Natural killer cell (primary cell): ENCODE measurements around the gene PRPF40A. TPM values are rescaled to one million over a fixed set of nuclear protein-coding genes. Genes with fewer than 3 reads are reported as not detected.
"Not testable (repeated sequence)": the region's sequence is repeated elsewhere in the genome, so short reads cannot be mapped to it uniquely, and the experiment has no call there.

Source experiments
- ATAC-seq, 3 donors: fragments of 150-1000 bp in 2 of 3; fragments of 200-7000 bp in 1 of 3; cut with Tn5 transposase; 1 replicate in 1 of 3; 2 replicates in 2 of 3; pipeline ENCODE4 v1.10.0; 2021; ENCODE audit warnings: mild to moderate bottlenecking in 2 of 3, moderate library complexity in 2 of 3
- DNase-seq, 2 donors: peaks; one replicate each; pipeline versions ENCODE4 v3.0.0 to v3.0.0-alpha.2; 2013 to 2021; ENCODE audit warnings: mixed read lengths in 1 of 2
- H3K27ac ChIP-seq: one replicate; pipeline ENCODE4 v1.5.1; 2013; ENCODE audit warnings: mild to moderate bottlenecking, low read length
- H3K27me3 ChIP-seq: one replicate; pipeline ENCODE4 v1.6.1; 2013; ENCODE audit warnings: low read length; ENCODE audit not compliant: control insufficient read depth, insufficient read depth
- H3K36me3 ChIP-seq: one replicate; pipeline ENCODE4 v1.6.1; 2013; ENCODE audit warnings: low read length; ENCODE audit not compliant: control insufficient read depth, insufficient read depth
- H3K4me1 ChIP-seq: one replicate; pipeline ENCODE4 v1.6.1; 2013; ENCODE audit warnings: low read length; ENCODE audit not compliant: control insufficient read depth, insufficient read depth
- H3K4me3 ChIP-seq: one replicate; pipeline ENCODE4 v1.5.1; 2013; ENCODE audit warnings: low read length
- H3K9me3 ChIP-seq: one replicate; pipeline ENCODE4 v1.6.1; 2013; ENCODE audit warnings: low read length; ENCODE audit not compliant: control insufficient read depth, insufficient read depth
- H3K27ac Mint-ChIP-seq, 2 donors: one replicate each; pipeline ENCODE4 v1.8.0; 2022; ENCODE audit warnings: mild to moderate bottlenecking in 2 of 2, mixed read lengths in 2 of 2, moderate library complexity in 1 of 2
- H3K27me3 Mint-ChIP-seq, 2 donors: one replicate each; pipeline ENCODE4 v1.8.0; 2022; ENCODE audit warnings: low read depth in 2 of 2, mixed read lengths in 2 of 2
- H3K36me3 Mint-ChIP-seq: one replicate; pipeline ENCODE4 v1.8.0; 2022; ENCODE audit warnings: mixed read lengths
- H3K4me1 Mint-ChIP-seq, 2 donors: one replicate each; pipeline ENCODE4 v1.8.0; 2022; ENCODE audit warnings: mixed read lengths in 2 of 2
- H3K4me3 Mint-ChIP-seq: one replicate; pipeline ENCODE4 v1.8.0; 2022; ENCODE audit warnings: mild to moderate bottlenecking, moderate library complexity, mixed read lengths
- H3K9me3 Mint-ChIP-seq, 2 donors: one replicate each; pipeline ENCODE4 v1.8.0; 2022; ENCODE audit warnings: mixed read lengths in 2 of 2
- CTCF ChIP-seq: fragments of 200-600 bp; IDR thresholded peaks from one replicate; pipeline ENCODE4 v1.8.0; 2022; ENCODE audit warnings: antibody characterized with exemption
- WGBS: methylation state at CpG from one replicate; pipeline ENCODE4 v1.1.7; 2013; ENCODE audit warnings: missing lambda C conversion rate; ENCODE audit not compliant: insufficient coverage; 5-methylcytosine and 5-hydroxymethylcytosine counted together
- intact Hi-C: fragments of 100-400 bp; cut with micrococcal nuclease; formaldehyde crosslinking; loops from one replicate; pipeline ENCODE4 v1.14.2; 2022
- total RNA-seq, 4 donors: library from RNA; stranded (reverse); fragments of 120-200 nt in 1 of 4; gene quantifications; one replicate each; pipeline versions ENCODE4 v1.2.3 to v1.2.4, GENCODE V29; 2013 to 2022

Gene PRPF40A
- total RNA-seq: 100 to 1,000 TPM; 120 to 137 (median 130) TPM
- total RNA-seq (2013): 139 TPM

DNA sequence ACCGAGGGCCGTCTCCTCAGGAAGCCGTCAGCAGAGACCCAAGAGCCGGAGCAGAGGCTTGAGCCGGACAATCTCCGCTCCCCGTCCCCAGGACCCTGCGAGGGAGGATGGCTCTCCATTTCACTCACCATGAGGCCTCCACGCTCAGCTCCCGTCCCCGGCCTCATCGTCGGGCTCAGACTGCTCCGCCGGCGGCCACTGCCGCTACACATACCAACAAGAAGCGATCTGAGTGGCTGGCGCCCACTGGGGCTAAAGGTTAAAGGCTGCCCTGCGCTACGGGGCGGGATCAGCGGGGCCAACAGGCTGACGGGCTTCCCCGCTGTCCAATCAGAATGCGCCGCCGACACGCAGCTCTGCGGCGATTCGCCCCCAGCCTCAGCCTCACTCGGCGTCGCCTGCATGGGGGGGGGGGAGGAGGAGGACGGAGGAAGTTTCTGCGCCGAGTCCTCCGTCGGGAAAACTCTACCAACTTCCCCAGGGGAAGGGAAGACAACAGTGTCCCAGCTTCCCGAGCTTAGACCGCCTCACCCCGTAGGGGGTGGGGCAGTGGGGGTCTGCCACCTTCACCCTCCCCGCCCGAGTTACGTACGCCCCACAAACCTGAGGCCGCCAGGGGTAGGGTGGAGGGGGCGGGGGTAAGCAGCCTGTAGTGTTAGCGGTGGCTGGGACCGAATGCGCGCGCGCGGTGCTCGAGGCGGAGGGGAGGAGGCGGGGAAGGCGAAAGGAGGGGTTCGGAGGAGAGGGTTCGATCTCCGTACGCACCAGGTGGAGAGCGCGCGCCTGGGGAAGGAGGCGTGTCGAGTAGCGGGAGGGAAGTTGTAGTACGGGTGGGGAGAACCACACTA, at the start of gene PRPF40A:
Gene PRPF40A, minus strand, starts transcription at position 234 of the 848 bp plus-strand sequence. Its CDS starts 22 bp downstream, at position 212.
- Mint-ChIP-seq H3K27ac (peak within 1 kb of the TSS; percentile 96 to 98), H3K4me3 (peak within 1 kb of the TSS; percentile 94), H3K4me1 (peaks cover 61 to 64% of the 10 kb centered on the region in 2 donors), H3K36me3 (peaks cover 6% of the 10 kb centered on the region), H3K27me3 (peaks cover 0 to 2% of the 10 kb centered on the region in 2 donors), H3K9me3 (no peaks in the 10 kb centered on the region)
- Histone ChIP-seq H3K4me1 (peaks cover 9% of the 10 kb centered on the region), H3K27ac (peak within 1 kb of the TSS; percentile 94), H3K9me3 (no peaks in the 10 kb centered on the region), H3K36me3 (peaks cover 18% of the 10 kb centered on the region), H3K27me3 (no peaks in the 10 kb centered on the region), H3K4me3 (peak within 1 kb of the TSS; percentile 86)
- DNase-seq (peak; percentile 99), ATAC-seq (peak; percentile 75 to 90 (median 78))
- WGBS: under 1% methylated on average over 58 of the region's 71 CpGs
- intact Hi-C loops: loop anchor here (1.0 to 5.0 kb wide), 4 partner anchors 13 to 890 kb away; partner anchors contain the start of genes ARL5A and STAM2
- no peak for TF ChIP-seq CTCF

DNA sequence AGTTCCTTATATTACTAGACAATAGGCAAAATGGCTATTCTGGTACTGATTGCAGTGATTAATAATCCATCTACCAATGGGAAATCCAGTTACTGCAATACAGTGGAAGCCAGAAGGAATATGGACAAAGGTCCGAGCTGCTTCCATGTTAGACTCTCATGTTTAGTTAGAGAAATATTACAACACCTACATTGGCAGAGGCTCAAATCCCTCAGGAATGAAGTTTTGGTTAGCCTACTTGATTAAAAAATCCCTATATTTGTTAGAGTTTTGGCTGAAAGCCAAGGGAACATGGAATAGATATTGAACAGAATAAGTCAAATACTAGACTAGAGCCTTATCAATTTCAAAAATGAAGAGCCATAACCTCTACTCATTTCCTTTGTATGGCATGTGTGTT, 49.7 kb upstream of the PRPF40A start:
- intact Hi-C loops: no loop called here

DNA sequence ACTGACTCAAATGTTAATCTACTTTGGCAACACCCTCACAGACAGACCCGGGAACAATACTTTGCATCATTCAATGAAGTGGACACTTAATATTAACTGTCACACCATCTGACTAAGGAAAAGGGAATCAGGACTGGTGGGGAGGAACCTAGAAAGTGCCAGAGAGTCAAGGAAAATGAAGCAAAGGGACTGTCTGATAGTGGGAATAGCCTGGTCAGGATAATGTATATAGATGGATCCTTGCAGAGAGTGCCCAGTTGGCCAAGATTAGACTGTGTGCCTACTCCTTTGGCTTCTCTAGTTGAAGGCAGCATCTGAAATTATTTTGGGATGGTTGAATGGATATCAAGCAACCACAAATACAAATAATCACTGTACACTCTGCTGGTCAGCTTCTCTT, 46.4 kb upstream of the PRPF40A start:
- no peak for TF ChIP-seq CTCF
- intact Hi-C loops: no loop called here

More for the DNA sequence above, 49.7 kb upstream of the PRPF40A start:
- ATAC-seq (no peak), DNase-seq (no peak)
- Histone ChIP-seq H3K36me3 (no peaks in the 10 kb centered on the region), H3K4me1 (no peaks in the 10 kb centered on the region), H3K27me3 (no peaks in the 10 kb centered on the region), H3K4me3 (no peak overlapping the region), H3K27ac (no peak overlapping the region), H3K9me3 (no peaks in the 10 kb centered on the region)
- no peak overlapping the region for H3K4me3 Mint-ChIP-seq
- H3K27ac Mint-ChIP-seq: no peak overlapping the region
- no peaks in the 10 kb centered on the region for H3K27me3 Mint-ChIP-seq
- no peaks in the 10 kb centered on the region for H3K36me3 Mint-ChIP-seq
- H3K9me3 Mint-ChIP-seq: peaks cover 0 to 2% of the 10 kb centered on the region in 2 donors
- TF ChIP-seq CTCF: no peak
- no peaks in the 10 kb centered on the region for H3K4me1 Mint-ChIP-seq
- WGBS: no CpG with 5 or more reads among the region's 1 CpG

GRCh38 chr2:152763208-152763607, 45.9 kb upstream of the PRPF40A start:
- H3K27me3 ChIP-seq, H3K36me3 Mint-ChIP-seq, H3K36me3 ChIP-seq, H3K27me3 Mint-ChIP-seq, DNase-seq, H3K9me3 ChIP-seq, H3K4me3 ChIP-seq, H3K4me1 Mint-ChIP-seq, H3K27ac Mint-ChIP-seq, intact Hi-C loops, H3K27ac ChIP-seq, H3K4me1 ChIP-seq, H3K4me3 Mint-ChIP-seq, ATAC-seq, H3K9me3 Mint-ChIP-seq: not testable (repeated sequence)
- WGBS: over 99% methylated on average over 4 of the region's 4 CpGs

More for the DNA sequence above, 46.4 kb upstream of the PRPF40A start:
- no peaks in the 10 kb centered on the region for H3K4me1 ChIP-seq
- H3K27me3 ChIP-seq: no peaks in the 10 kb centered on the region
- H3K27me3 Mint-ChIP-seq: no peaks in the 10 kb centered on the region
- no peak overlapping the region for H3K27ac ChIP-seq
- H3K27ac Mint-ChIP-seq: no peak overlapping the region
- DNase-seq (no peak), ATAC-seq (no peak)
- no peaks in the 10 kb centered on the region for H3K36me3 Mint-ChIP-seq
- H3K4me3 Mint-ChIP-seq: no peak overlapping the region
- WGBS: no CpG with 5 or more reads among the region's 1 CpG
- no peaks in the 10 kb centered on the region for H3K36me3 ChIP-seq
- H3K9me3 Mint-ChIP-seq: peaks cover 0 to 2% of the 10 kb centered on the region in 2 donors
- no peaks in the 10 kb centered on the region for H3K9me3 ChIP-seq
- H3K4me3 ChIP-seq: no peak overlapping the region
- H3K4me1 Mint-ChIP-seq: no peaks in the 10 kb centered on the region
